Endothelial cell of umbilical vein (primary cell): ENCODE measurements around the gene CCDC184. TPM values are rescaled to one million over a fixed set of nuclear protein-coding genes. Genes with fewer than 3 reads are reported as not detected.

Source experiments
- BruUV-seq: library from RNA; stranded (reverse); fragments of 400-500 nt; replicated peaks from 2 replicates; lab custom pipeline; 2021; lab: Mats Ljungman, UMichigan
- CTCF ChIA-PET: fragments of 300-600, 350-600 bp; sonication (Branson Sonifier 250); formaldehyde crosslinking; loops from one replicate; lab custom pipeline; 2021; ENCODE audit warnings: antibody characterized with exemption, inconsistent platforms; lab: Charles Lee
- POLR2A ChIA-PET: fragments of 300-600, 350-600 bp; sonication (Branson Sonifier 250); formaldehyde crosslinking; loops from one replicate; lab custom pipeline; 2021; ENCODE audit warnings: antibody characterized with exemption, inconsistent platforms; lab: Charles Lee
- DNase-seq: peaks from one replicate; pipeline ENCODE4 v3.0.0-alpha.2; 2011; ENCODE audit warnings: low read depth, low spot score
- FAIRE-seq: peaks from 2 replicates; lab custom pipeline; 2011; peaks lifted over from hg19 to GRCh38; lab: Jason Lieb, UNC
- H2AFZ ChIP-seq: 2 replicates; pipeline ENCODE4 v1.6.0; 2012; ENCODE audit warnings: low read depth, low read length, control low read depth, inconsistent platforms
- H3K27ac ChIP-seq: 2 replicates; pipeline ENCODE4 v1.5.1; 2011; ENCODE audit warnings: low read depth, mild to moderate bottlenecking, control low read depth, low read length, moderate library complexity; ENCODE audit not compliant: insufficient read depth
- H3K27me3 ChIP-seq, 2 experiments: 2 replicates each; pipeline versions ENCODE4 v1.6.0 to v1.6.1; 2011; ENCODE audit warnings: low read length in 2 of 2, mixed read lengths in 1 of 2; ENCODE audit not compliant: control insufficient read depth in 2 of 2, insufficient read depth in 2 of 2
- H3K36me3 ChIP-seq, 2 experiments: 2 replicates in 1 of 2; 3 replicates in 1 of 2; pipeline ENCODE4 v1.5.1; 2011; ENCODE audit warnings: low read length in 2 of 2, mild to moderate bottlenecking in 1 of 2, moderate library complexity in 1 of 2; ENCODE audit not compliant: control insufficient read depth in 2 of 2, insufficient read depth in 2 of 2; ENCODE audit errors: extremely low read depth in 1 of 2
- H3K4me1 ChIP-seq: 3 replicates; pipeline ENCODE4 v1.5.1; 2011; ENCODE audit warnings: mild to moderate bottlenecking, low read length; ENCODE audit not compliant: control insufficient read depth, insufficient read depth; ENCODE audit errors: extremely low read depth
- H3K4me2 ChIP-seq: 2 replicates; pipeline ENCODE4 v1.6.1; 2011; ENCODE audit warnings: low read length, control low read depth, mixed read lengths; ENCODE audit not compliant: insufficient read depth
- H3K4me3 ChIP-seq, 3 experiments: fragments of 200-600 bp in 1 of 3; sonication (generic), shearing (Covaris generic) in 1 of 3; replicated peaks in 1 of 3; 2 replicates each; pipeline ENCODE4 v1.5.1; 2011 to 2016; ENCODE audit warnings: control low read depth in 3 of 3, low read length in 3 of 3, mild to moderate bottlenecking in 2 of 3, inconsistent platforms in 1 of 3, low read depth in 1 of 3, moderate library complexity in 1 of 3; ENCODE audit not compliant: insufficient read depth in 1 of 3
- H3K79me2 ChIP-seq: 2 replicates; pipeline ENCODE4 v1.6.0; 2012; ENCODE audit warnings: low read length, inconsistent platforms; ENCODE audit not compliant: control insufficient read depth, insufficient read depth
- H3K9ac ChIP-seq: replicated peaks from 2 replicates; pipeline ENCODE3; 2011; ENCODE audit warnings: low read length, control low read depth; ENCODE audit not compliant: insufficient read depth; ENCODE audit errors: extremely low read depth
- H3K9me1 ChIP-seq: replicated peaks from 3 replicates; pipeline ENCODE4 v1.6.0; 2011; ENCODE audit warnings: mild to moderate bottlenecking, low read length; ENCODE audit not compliant: control insufficient read depth, insufficient read depth; ENCODE audit errors: extremely low read depth
- H3K9me3 ChIP-seq: replicated peaks from 2 replicates; pipeline ENCODE4 v1.5.1; 2012; ENCODE audit warnings: low read length, inconsistent platforms; ENCODE audit not compliant: control insufficient read depth, insufficient read depth
- H4K20me1 ChIP-seq: replicated peaks from 2 replicates; pipeline ENCODE3; 2011; ENCODE audit warnings: mild to moderate bottlenecking, low read length; ENCODE audit not compliant: control insufficient read depth, insufficient read depth; ENCODE audit errors: extremely low read depth
- EZH2 ChIP-seq: IDR thresholded peaks from 2 replicates; pipeline ENCODE4 v1.6.1; 2012; ENCODE audit warnings: borderline replicate concordance, low read depth, mild to moderate bottlenecking, moderate library complexity, low read length, inconsistent platforms; ENCODE audit not compliant: severe bottlenecking
- FOS ChIP-seq: IDR thresholded peaks from 2 replicates; pipeline ENCODE4 v1.6.1; 2011; ENCODE audit warnings: mild to moderate bottlenecking, low read length, moderate library complexity, borderline replicate concordance; ENCODE audit not compliant: insufficient read depth
- GATA2 ChIP-seq: IDR thresholded peaks from 2 replicates; pipeline ENCODE4 v1.7.0; 2011; ENCODE audit warnings: low read depth, mild to moderate bottlenecking, moderate library complexity, mixed read lengths, low read length; ENCODE audit not compliant: insufficient read length, insufficient read depth
- JUN ChIP-seq: IDR thresholded peaks from 2 replicates; pipeline ENCODE4 v1.6.1; 2011; ENCODE audit warnings: borderline replicate concordance, low read depth; ENCODE audit not compliant: insufficient read length, insufficient read depth
- MAX ChIP-seq: IDR thresholded peaks from 2 replicates; pipeline ENCODE4 v1.6.1; 2011; ENCODE audit not compliant: insufficient read depth, insufficient read length
- MYC ChIP-seq: IDR thresholded peaks from one replicate; pipeline ENCODE4 v1.6.1; 2011; ENCODE audit warnings: mild to moderate bottlenecking, low read depth, low read length
- POLR2A ChIP-seq: IDR thresholded peaks from 2 replicates; pipeline ENCODE4 v1.6.1; 2012; ENCODE audit warnings: low read depth, mild to moderate bottlenecking, control low read depth, low read length
- POLR2AphosphoS5 ChIP-seq: IDR thresholded peaks from 2 replicates; pipeline ENCODE4 v1.6.1; 2012; ENCODE audit warnings: low read depth, mild to moderate bottlenecking, control low read depth, low read length, moderate library complexity; ENCODE audit not compliant: insufficient read depth
- dilution Hi-C: fragments of 300-500 bp; cut with MboI; formaldehyde crosslinking; loops from one replicate; pipeline ENCODE4 v1.15.0; 2019; ENCODE audit warnings: low sequenced_read_pairs; ENCODE audit not compliant: extremely low pct_ligation_motif_present
- intact Hi-C: fragments of 100-400 bp; cut with micrococcal nuclease; formaldehyde crosslinking; loops from one replicate; pipeline ENCODE4 v1.10.0; 2022
- polyA plus RNA-seq, 4 experiments: library from polyadenylated mRNA; depleted of rRNA in 3 of 4; stranded (reverse) in 3 of 4; unstranded in 1 of 4; fragments of >200 nt; gene quantifications; 2 replicates each; pipeline versions ENCODE4 v1.2.1 to v1.2.3, GENCODE V29; 2011 to 2012; ENCODE audit warnings: missing spikeins in 1 of 4
- total RNA-seq: library from RNA; stranded (reverse); gene quantifications from 2 replicates; pipeline ENCODE4 v1.2.3, GENCODE V29; 2021
- TF ChIP-seq, protein P1 (sequence below), 2 donors: IDR thresholded peaks; 1 replicate in 1 of 2; 2 replicates in 1 of 2; pipeline ENCODE4 v1.5.1; 2011; ENCODE audit warnings: low read length in 2 of 2, mild to moderate bottlenecking in 2 of 2, moderate library complexity in 2 of 2, control low read depth in 1 of 2, inconsistent platforms in 1 of 2, low read depth in 1 of 2; ENCODE audit not compliant: insufficient read depth in 1 of 2; ENCODE audit errors: extremely low read depth in 1 of 2

The CCDC184 gene
- total and polyA plus RNA-seq, 2 donors (not counting 3 experiments of a cell fraction or from before 2014, with no cell fraction given), result 0.18 to 0.39 TPM

GRCh38 chr12:48179466-48179865 lies 4.0 kb upstream of the CCDC184 start:
- no peaks in the 10 kb centered on the region for H3K36me3 ChIP-seq
- H3K27ac ChIP-seq, result no peak overlapping the region
- H4K20me1 ChIP-seq, result no peaks in the 10 kb centered on the region
- POLR2A ChIA-PET, result no interaction called here
- H3K9me1 ChIP-seq, result no peaks in the 10 kb centered on the region
- CTCF ChIA-PET, result interaction anchor here (1.0 to 3.1 kb wide), 5 partner anchors 8 to 439 kb away, joined by 3 to 12 read pairs (median 4); no protein-coding TSS in a partner anchor
- TF ChIP-seq FOS (no peak), EZH2 (no peak), POLR2AphosphoS5 (no peak), GATA2 (no peak), MAX (no peak), POLR2A (no peak), JUN (no peak), MYC (no peak)
- TF ChIP-seq, protein P1, sequence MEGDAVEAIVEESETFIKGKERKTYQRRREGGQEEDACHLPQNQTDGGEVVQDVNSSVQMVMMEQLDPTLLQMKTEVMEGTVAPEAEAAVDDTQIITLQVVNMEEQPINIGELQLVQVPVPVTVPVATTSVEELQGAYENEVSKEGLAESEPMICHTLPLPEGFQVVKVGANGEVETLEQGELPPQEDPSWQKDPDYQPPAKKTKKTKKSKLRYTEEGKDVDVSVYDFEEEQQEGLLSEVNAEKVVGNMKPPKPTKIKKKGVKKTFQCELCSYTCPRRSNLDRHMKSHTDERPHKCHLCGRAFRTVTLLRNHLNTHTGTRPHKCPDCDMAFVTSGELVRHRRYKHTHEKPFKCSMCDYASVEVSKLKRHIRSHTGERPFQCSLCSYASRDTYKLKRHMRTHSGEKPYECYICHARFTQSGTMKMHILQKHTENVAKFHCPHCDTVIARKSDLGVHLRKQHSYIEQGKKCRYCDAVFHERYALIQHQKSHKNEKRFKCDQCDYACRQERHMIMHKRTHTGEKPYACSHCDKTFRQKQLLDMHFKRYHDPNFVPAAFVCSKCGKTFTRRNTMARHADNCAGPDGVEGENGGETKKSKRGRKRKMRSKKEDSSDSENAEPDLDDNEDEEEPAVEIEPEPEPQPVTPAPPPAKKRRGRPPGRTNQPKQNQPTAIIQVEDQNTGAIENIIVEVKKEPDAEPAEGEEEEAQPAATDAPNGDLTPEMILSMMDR (IDR thresholded peaks at IDR 0.05; ENCODE audit: extremely low read depth in 1 of 2, insufficient read depth in 1 of 2, low read depth in 1 of 2, low read length in 2 of 2), result no peak
- FAIRE-seq, result no peak
- no peaks in the 10 kb centered on the region for H3K79me2 ChIP-seq
- DNase-seq, result no peak
- H3K9ac ChIP-seq, result no peak overlapping the region
- intact Hi-C loops, result no loop called here
- BruUV-seq, result no TSS peak
- no peaks in the 10 kb centered on the region for H3K4me1 ChIP-seq
- H3K27me3 ChIP-seq, result peaks cover 55 to 59% of the 10 kb centered on the region in 2 experiments
- no peak overlapping the region for H2AFZ ChIP-seq
- H3K4me2 ChIP-seq, result no peak overlapping the region
- dilution Hi-C loops, result no loop called here
- H3K9me3 ChIP-seq, result no peaks in the 10 kb centered on the region
- H3K4me3 ChIP-seq, result no peak overlapping the region
